ENCODE results near the gene RCOR3. TPM values are rescaled to one million over a fixed set of nuclear protein-coding genes. Genes with fewer than 3 reads are reported as not detected.
A peak's percentile ranks its signal among the peaks of the same experiment; 100 is the strongest.

RCOR3 gene
- total RNA-seq, 1 experiment from 2014 or later, result 10.3 TPM

- no peak for DNase-seq (ENCODE audit: low spot score)
Observed at GRCh38 chr1:211324992-211325775, 66.0 kb downstream of the RCOR3 start.

- no peak for DNase-seq (ENCODE audit: low spot score)
Observed at GRCh38 chr1:211326140-211326527, 67.0 kb downstream of the RCOR3 start.

GRCh38 chr1:211326528-211327345 is 67.6 kb downstream of the RCOR3 start, which contains the start of gene TRAF5:
Gene TRAF5 (plus strand): TSS chr1:211326833. CDS start chr1:211353240, 26,407 bp downstream.
- no peak for DNase-seq (ENCODE audit: low spot score)

GRCh38 chr1:211327346-211327921 is 68.3 kb downstream of the RCOR3 start:
- no peak for DNase-seq (ENCODE audit: low spot score)

GRCh38 chr1:211328084-211328694 is 69.0 kb downstream of the RCOR3 start:
- DNase-seq (ENCODE audit: low spot score), result no peak

- DNase-seq (ENCODE audit: low spot score), result no peak
Observed at GRCh38 chr1:211328866-211329475, 69.8 kb downstream of the RCOR3 start.

- DNase-seq (ENCODE audit: low spot score), result no peak
Observed at GRCh38 chr1:211329764-211330201, 70.6 kb downstream of the RCOR3 start.

- no peak for DNase-seq (ENCODE audit: low spot score)
Observed at GRCh38 chr1:211330282-211330936, 71.2 kb downstream of the RCOR3 start.

GRCh38 chr1:211331011-211331709 is 72.0 kb downstream of the RCOR3 start:
- no peak for DNase-seq (ENCODE audit: low spot score)

GRCh38 chr1:211332036-211332616 is 73.0 kb downstream of the RCOR3 start:
- no peak for DNase-seq (ENCODE audit: low spot score)

- DNase-seq (ENCODE audit: low spot score), result no peak
Observed at GRCh38 chr1:211332830-211333229, 73.7 kb downstream of the RCOR3 start.

GRCh38 chr1:211333906-211334305 is 74.7 kb downstream of the RCOR3 start:
- DNase-seq (ENCODE audit: low spot score), result peak; percentile 73

GRCh38 chr1:211334986-211335385 is 75.8 kb downstream of the RCOR3 start:
- no peak for DNase-seq (ENCODE audit: low spot score)

- no peak for DNase-seq (ENCODE audit: low spot score)
Observed at GRCh38 chr1:211335522-211336157, 76.5 kb downstream of the RCOR3 start.

GRCh38 chr1:211336161-211336560 is 77.0 kb downstream of the RCOR3 start:
- peak; percentile 40 for DNase-seq (ENCODE audit: low spot score)

GRCh38 chr1:211336775-211337174 is 77.6 kb downstream of the RCOR3 start:
- DNase-seq (ENCODE audit: low spot score), result no peak

- no peak for DNase-seq (ENCODE audit: low spot score)
Observed at GRCh38 chr1:211337430-211338223, 78.5 kb downstream of the RCOR3 start.

- DNase-seq (ENCODE audit: low spot score), result no peak
Observed at GRCh38 chr1:211338224-211338620, 79.1 kb downstream of the RCOR3 start.
